Measurements from ENCODE around the gene BCLAF3.

Gene BCLAF3

DNA sequence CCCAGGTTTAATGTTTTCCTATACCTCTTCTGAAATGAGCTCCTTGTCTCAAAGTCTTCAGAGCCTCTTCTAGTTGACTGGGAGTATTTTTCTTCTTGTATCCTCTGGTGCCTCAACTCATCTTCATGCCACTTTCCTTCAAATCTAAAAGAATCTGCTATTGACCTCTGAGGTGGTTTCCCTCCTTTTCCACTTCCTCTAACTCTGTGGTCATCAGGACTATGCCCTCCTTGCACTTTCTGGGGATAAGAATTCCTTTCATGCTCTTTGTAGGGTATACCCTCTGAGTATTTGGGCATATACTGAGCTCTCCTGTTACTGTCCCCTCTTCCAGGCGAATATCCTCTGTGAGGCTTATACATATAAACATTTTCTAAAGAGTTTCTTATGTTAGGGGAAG is 24.8 kb downstream of the BCLAF3 start:
- Histone ChIP-seq H3K27ac (ENCODE audit: extremely low read depth, low read depth, low read length) (no peak overlapping the region), H3K36me3 (ENCODE audit: control insufficient read depth in 2 of 2, insufficient read depth in 1 of 2, low read length in 2 of 2) (peaks cover 4 to 9% of the 10 kb centered on the region in 2 experiments; a peak in 2 of 3 replicates), H3K4me3 (ENCODE audit: low read depth, low read length) (no peak overlapping the region), H3K9me3 (ENCODE audit: control insufficient read depth, insufficient read depth, low read depth, low read length) (no peaks in the 10 kb centered on the region), H3K4me1 (ENCODE audit: control insufficient read depth, insufficient read depth, low read length) (no peaks in the 10 kb centered on the region)
- ChIA-PET POLR2A (no interaction called here), CTCF (no interaction called here)
- TF ChIP-seq ZNF133 (tag by site-specific recombination; IDR thresholded peaks at IDR 0.05) (no peak), OSR2 (tag by site-specific recombination; IDR thresholded peaks at IDR 0.05) (no peak), TCF7L2 (IDR thresholded peaks at IDR 0.05; ENCODE audit: borderline replicate concordance, low read depth, low read length) (no peak), ZBTB48 (tag by site-specific recombination; IDR thresholded peaks at IDR 0.05) (no peak)

- Histone ChIP-seq H3K4me1 (ENCODE audit: control insufficient read depth, insufficient read depth, low read length) (no peaks in the 10 kb centered on the region), H3K9me3 (ENCODE audit: control insufficient read depth, insufficient read depth, low read depth, low read length) (no peaks in the 10 kb centered on the region), H3K4me3 (ENCODE audit: low read depth, low read length) (no peak overlapping the region), H3K27ac (ENCODE audit: extremely low read depth, low read depth, low read length) (no peak overlapping the region), H3K36me3 (ENCODE audit: control insufficient read depth in 2 of 2, insufficient read depth in 1 of 2, low read length in 2 of 2) (peaks cover 4 to 9% of the 10 kb centered on the region in 2 experiments; a peak in 2 of 3 replicates)
- POLR2A ChIA-PET: no interaction called here
- CTCF ChIA-PET: no interaction called here
- no peak for TF ChIP-seq ZNF391 (tag by site-specific recombination; IDR thresholded peaks at IDR 0.05; ENCODE audit: borderline replicate concordance, low read depth)
- TF ChIP-seq, protein P1, sequence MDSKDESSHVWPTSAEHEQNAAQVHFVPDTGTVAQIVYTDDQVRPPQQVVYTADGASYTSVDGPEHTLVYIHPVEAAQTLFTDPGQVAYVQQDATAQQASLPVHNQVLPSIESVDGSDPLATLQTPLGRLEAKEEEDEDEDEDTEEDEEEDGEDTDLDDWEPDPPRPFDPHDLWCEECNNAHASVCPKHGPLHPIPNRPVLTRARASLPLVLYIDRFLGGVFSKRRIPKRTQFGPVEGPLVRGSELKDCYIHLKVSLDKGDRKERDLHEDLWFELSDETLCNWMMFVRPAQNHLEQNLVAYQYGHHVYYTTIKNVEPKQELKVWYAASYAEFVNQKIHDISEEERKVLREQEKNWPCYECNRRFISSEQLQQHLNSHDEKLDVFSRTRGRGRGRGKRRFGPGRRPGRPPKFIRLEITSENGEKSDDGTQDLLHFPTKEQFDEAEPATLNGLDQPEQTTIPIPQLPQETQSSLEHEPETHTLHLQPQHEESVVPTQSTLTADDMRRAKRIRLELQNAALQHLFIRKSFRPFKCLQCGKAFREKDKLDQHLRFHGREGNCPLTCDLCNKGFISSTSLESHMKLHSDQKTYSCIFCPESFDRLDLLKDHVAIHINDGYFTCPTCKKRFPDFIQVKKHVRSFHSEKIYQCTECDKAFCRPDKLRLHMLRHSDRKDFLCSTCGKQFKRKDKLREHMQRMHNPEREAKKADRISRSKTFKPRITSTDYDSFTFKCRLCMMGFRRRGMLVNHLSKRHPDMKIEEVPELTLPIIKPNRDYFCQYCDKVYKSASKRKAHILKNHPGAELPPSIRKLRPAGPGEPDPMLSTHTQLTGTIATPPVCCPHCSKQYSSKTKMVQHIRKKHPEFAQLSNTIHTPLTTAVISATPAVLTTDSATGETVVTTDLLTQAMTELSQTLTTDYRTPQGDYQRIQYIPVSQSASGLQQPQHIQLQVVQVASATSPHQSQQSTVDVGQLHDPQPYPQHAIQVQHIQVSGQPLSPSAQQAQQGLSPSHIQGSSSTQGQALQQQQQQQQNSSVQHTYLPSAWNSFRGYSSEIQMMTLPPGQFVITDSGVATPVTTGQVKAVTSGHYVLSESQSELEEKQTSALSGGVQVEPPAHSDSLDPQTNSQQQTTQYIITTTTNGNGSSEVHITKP (tag by site-specific recombination; IDR thresholded peaks at IDR 0.05): 0 out of 2 replicates have a peak, but pooled peaks have one; percentile 29
- TF ChIP-seq, protein P2, sequence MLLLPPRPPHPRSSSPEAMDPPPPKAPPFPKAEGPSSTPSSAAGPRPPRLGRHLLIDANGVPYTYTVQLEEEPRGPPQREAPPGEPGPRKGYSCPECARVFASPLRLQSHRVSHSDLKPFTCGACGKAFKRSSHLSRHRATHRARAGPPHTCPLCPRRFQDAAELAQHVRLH (tag by site-specific recombination; IDR thresholded peaks at IDR 0.05): no peak
- no peak for TF ChIP-seq ZSCAN30 (tag by site-specific recombination; IDR thresholded peaks at IDR 0.05)
- no peak for TF ChIP-seq ZNF140 (tag by site-specific recombination; IDR thresholded peaks at IDR 0.05)
- TF ChIP-seq, protein P3, sequence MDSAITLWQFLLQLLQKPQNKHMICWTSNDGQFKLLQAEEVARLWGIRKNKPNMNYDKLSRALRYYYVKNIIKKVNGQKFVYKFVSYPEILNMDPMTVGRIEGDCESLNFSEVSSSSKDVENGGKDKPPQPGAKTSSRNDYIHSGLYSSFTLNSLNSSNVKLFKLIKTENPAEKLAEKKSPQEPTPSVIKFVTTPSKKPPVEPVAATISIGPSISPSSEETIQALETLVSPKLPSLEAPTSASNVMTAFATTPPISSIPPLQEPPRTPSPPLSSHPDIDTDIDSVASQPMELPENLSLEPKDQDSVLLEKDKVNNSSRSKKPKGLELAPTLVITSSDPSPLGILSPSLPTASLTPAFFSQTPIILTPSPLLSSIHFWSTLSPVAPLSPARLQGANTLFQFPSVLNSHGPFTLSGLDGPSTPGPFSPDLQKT (IDR thresholded peaks at IDR 0.05; ENCODE audit: borderline replicate concordance, low read depth, low read length): no peak
- no peak for TF ChIP-seq ZBTB48 (tag by site-specific recombination; IDR thresholded peaks at IDR 0.05)
Measured at GRCh38 chrX:19964017-19964710, 26.7 kb downstream of the BCLAF3 start.

GRCh38 chrX:19960913-19961312 is 29.9 kb downstream of the BCLAF3 start:
- Histone ChIP-seq H3K4me1 (ENCODE audit: control insufficient read depth, insufficient read depth, low read length) (no peaks in the 10 kb centered on the region), H3K9me3 (ENCODE audit: control insufficient read depth, insufficient read depth, low read depth, low read length) (no peaks in the 10 kb centered on the region), H3K4me3 (ENCODE audit: low read depth, low read length) (no peak overlapping the region), H3K36me3 (ENCODE audit: control insufficient read depth in 2 of 2, insufficient read depth in 1 of 2, low read length in 2 of 2) (peaks cover 4 to 9% of the 10 kb centered on the region in 2 experiments; a peak in 2 of 3 replicates), H3K27ac (ENCODE audit: extremely low read depth, low read depth, low read length) (no peak overlapping the region)
- CTCF ChIA-PET: no interaction called here
- POLR2A ChIA-PET: no interaction called here
- no peak for TF ChIP-seq ZNF184 (tag by site-specific recombination; IDR thresholded peaks at IDR 0.05)
- TF ChIP-seq, protein P4, sequence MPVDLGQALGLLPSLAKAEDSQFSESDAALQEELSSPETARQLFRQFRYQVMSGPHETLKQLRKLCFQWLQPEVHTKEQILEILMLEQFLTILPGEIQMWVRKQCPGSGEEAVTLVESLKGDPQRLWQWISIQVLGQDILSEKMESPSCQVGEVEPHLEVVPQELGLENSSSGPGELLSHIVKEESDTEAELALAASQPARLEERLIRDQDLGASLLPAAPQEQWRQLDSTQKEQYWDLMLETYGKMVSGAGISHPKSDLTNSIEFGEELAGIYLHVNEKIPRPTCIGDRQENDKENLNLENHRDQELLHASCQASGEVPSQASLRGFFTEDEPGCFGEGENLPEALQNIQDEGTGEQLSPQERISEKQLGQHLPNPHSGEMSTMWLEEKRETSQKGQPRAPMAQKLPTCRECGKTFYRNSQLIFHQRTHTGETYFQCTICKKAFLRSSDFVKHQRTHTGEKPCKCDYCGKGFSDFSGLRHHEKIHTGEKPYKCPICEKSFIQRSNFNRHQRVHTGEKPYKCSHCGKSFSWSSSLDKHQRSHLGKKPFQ (tag by site-specific recombination; IDR thresholded peaks at IDR 0.05): no peak
- no peak for TF ChIP-seq ZBTB7A (tag by site-specific recombination; IDR thresholded peaks at IDR 0.05; ENCODE audit: low read depth)
- TF ChIP-seq ZNF404 (tag by site-specific recombination; IDR thresholded peaks at IDR 0.05): no peak
- TF ChIP-seq ZBTB1 (tag by site-specific recombination; IDR thresholded peaks at IDR 0.05): no peak
- TF ChIP-seq INSM2 (tag by site-specific recombination; IDR thresholded peaks at IDR 0.05): no peak
- TF ChIP-seq ZNF280D (tag by site-specific recombination; IDR thresholded peaks at IDR 0.05): no peak
- TF ChIP-seq ZNF830 (tag by site-specific recombination; IDR thresholded peaks at IDR 0.05; ENCODE audit: low read depth): no peak
- no peak for TF ChIP-seq ZBTB21 (tag by site-specific recombination; IDR thresholded peaks at IDR 0.05)
